ENCODE results near the gene DRC1. TPM values are rescaled to one million over a fixed set of nuclear protein-coding genes. Genes with fewer than 3 reads are reported as not detected.

DRC1 gene
- total and polyA plus RNA-seq, 2 of the 13 experiments (the other 11 are each of a cell fraction or from before 2014, with no cell fraction given): 0.07 TPM; not detected in 1

DNA sequence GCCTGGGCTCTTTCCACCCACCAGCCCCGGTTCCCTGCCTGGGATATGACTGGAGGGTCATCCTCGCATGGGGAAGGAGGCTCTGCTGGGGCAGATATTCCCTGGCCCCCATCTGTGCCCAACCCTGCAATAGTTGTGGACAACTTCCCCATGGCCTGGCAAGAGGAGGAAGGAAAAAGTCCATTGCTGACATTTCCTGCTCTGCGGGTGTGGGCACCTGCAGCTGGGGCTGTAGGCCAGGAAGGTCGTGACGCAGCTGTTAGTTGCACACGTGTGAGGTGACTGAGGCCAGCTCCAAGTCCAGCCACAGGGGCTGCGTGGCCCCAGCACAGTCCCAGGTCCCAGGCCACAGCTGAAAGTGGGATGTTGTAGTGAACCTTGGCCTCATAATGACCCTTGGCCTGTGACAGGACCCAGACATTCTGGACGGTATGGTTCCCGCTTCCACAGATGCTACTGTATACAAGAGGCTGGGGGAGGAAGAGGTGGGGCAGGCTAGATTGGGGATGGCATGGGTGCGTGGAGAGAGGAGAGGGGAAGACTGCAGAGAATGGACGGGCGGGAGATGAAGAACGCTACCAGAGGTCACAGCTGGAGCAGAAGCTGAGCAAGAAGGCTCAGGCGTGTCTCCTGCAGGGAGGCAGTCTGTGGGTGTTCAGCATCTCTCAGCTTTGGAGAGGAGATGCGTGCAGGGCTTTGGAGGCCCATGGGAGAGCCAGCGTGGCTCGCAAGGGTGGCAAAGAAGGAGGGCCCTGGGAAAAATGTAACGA is 54.1 kb downstream of the DRC1 start (continued):
- TF ChIP-seq, protein P1, sequence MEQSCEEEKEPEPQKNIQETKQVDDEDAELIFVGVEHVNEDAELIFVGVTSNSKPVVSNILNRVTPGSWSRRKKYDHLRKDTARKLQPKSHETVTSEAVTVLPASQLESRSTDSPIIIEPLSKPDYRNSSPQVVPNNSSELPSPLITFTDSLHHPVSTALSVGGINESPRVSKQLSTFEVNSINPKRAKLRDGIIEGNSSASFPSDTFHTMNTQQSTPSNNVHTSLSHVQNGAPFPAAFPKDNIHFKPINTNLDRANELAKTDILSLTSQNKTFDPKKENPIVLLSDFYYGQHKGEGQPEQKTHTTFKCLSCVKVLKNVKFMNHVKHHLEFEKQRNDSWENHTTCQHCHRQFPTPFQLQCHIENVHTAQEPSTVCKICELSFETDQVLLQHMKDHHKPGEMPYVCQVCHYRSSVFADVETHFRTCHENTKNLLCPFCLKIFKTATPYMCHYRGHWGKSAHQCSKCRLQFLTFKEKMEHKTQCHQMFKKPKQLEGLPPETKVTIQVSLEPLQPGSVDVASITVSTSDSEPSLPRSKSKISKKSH (CRISPR knock-in tag; IDR thresholded peaks at IDR 0.05; ENCODE audit: borderline replicate concordance): peak; percentile 81
- TF ChIP-seq AKAP8 (CRISPR knock-in tag; IDR thresholded peaks at IDR 0.05) (peak; percentile 45; the same call in 1 of the 2 replicates), ZNF235 (CRISPR knock-in tag; IDR thresholded peaks at IDR 0.05; ENCODE audit: borderline replicate concordance) (no peak), SRF (IDR thresholded peaks at IDR 0.05; ENCODE audit: low read depth, low read length) (no peak), ZNF782 (CRISPR knock-in tag; IDR thresholded peaks at IDR 0.05; ENCODE audit: borderline replicate concordance) (no peak; the same call in 1 of the 2 replicates), TEAD3 (CRISPR knock-in tag; optimal IDR thresholded peaks at IDR 0.05; ENCODE audit: borderline replicate concordance) (peak; percentile 48), ZNF335 (CRISPR knock-in tag; IDR thresholded peaks at IDR 0.05) (no peak), ZMYM4 (CRISPR knock-in tag; IDR thresholded peaks at IDR 0.05) (peak; percentile 53; the same call in 1 of the 2 replicates), ATF7 (IDR thresholded peaks at IDR 0.05) (no peak), ATF7 (CRISPR knock-in tag; IDR thresholded peaks at IDR 0.05) (0 out of 2 replicates have a peak, but pooled peaks have one; percentile 18), ZNF788 (CRISPR knock-in tag; IDR thresholded peaks at IDR 0.05; ENCODE audit: borderline replicate concordance) (peak; percentile 83; the same call in 1 of the 2 replicates), SOX6 (IDR thresholded peaks at IDR 0.05) (no peak), SOX6 (CRISPR knock-in tag; IDR thresholded peaks at IDR 0.05) (peak; percentile 55), MAFK (conservative IDR thresholded peaks at IDR 0.05 in 1 of 2, IDR thresholded peaks at IDR 0.05 in 1 of 2; ENCODE audit: low read length in 2 of 2) (0 out of 4 replicates have a peak, but pooled peaks of 1 of the 2 experiments have one; percentile 0), ARID2 (CRISPR knock-in tag; IDR thresholded peaks at IDR 0.05; ENCODE audit: borderline replicate concordance) (no peak), ZNF430 (CRISPR knock-in tag; IDR thresholded peaks at IDR 0.05) (no peak), POLR2A (IDR thresholded peaks at IDR 0.05; ENCODE audit: insufficient read depth in 1 of 2, low read depth in 2 of 2, low read length in 2 of 2) (no peak), PPARG (CRISPR knock-in tag; conservative IDR thresholded peaks at IDR 0.05) (no peak)
- TF ChIP-seq, protein P2, sequence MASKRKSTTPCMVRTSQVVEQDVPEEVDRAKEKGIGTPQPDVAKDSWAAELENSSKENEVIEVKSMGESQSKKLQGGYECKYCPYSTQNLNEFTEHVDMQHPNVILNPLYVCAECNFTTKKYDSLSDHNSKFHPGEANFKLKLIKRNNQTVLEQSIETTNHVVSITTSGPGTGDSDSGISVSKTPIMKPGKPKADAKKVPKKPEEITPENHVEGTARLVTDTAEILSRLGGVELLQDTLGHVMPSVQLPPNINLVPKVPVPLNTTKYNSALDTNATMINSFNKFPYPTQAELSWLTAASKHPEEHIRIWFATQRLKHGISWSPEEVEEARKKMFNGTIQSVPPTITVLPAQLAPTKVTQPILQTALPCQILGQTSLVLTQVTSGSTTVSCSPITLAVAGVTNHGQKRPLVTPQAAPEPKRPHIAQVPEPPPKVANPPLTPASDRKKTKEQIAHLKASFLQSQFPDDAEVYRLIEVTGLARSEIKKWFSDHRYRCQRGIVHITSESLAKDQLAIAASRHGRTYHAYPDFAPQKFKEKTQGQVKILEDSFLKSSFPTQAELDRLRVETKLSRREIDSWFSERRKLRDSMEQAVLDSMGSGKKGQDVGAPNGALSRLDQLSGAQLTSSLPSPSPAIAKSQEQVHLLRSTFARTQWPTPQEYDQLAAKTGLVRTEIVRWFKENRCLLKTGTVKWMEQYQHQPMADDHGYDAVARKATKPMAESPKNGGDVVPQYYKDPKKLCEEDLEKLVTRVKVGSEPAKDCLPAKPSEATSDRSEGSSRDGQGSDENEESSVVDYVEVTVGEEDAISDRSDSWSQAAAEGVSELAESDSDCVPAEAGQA (IDR thresholded peaks at IDR 0.05; ENCODE audit: low read depth): no peak
- TF ChIP-seq, protein P2 (CRISPR knock-in tag; IDR thresholded peaks at IDR 0.05; ENCODE audit: borderline replicate concordance): no peak
- TF ChIP-seq, protein P3, sequence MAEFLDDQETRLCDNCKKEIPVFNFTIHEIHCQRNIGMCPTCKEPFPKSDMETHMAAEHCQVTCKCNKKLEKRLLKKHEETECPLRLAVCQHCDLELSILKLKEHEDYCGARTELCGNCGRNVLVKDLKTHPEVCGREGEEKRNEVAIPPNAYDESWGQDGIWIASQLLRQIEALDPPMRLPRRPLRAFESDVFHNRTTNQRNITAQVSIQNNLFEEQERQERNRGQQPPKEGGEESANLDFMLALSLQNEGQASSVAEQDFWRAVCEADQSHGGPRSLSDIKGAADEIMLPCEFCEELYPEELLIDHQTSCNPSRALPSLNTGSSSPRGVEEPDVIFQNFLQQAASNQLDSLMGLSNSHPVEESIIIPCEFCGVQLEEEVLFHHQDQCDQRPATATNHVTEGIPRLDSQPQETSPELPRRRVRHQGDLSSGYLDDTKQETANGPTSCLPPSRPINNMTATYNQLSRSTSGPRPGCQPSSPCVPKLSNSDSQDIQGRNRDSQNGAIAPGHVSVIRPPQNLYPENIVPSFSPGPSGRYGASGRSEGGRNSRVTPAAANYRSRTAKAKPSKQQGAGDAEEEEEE (CRISPR knock-in tag; IDR thresholded peaks at IDR 0.05; ENCODE audit: borderline replicate concordance): peak; percentile 80; the same call in 1 of the 2 replicates
